Breast epithelium (tissue), 4 donors: Measurements from ENCODE around the gene FAM168A. TPM values are rescaled to one million over a fixed set of nuclear protein-coding genes. Genes with fewer than 3 reads are reported as not detected.

Source experiments
- DNase-seq, 2 donors: peaks; one replicate each; pipeline ENCODE4 v3.0.0-alpha.2; 2019; ENCODE audit warnings: low spot score in 2 of 2
- H3K27ac ChIP-seq, 2 donors: fragments of 200-600 bp; sonication (generic) in 1 of 2; one replicate each; pipeline ENCODE4 v1.5.1; 2016 to 2019; ENCODE audit warnings: mild to moderate bottlenecking in 1 of 2
- H3K27me3 ChIP-seq, 2 donors: fragments of 200-600 bp; sonication (generic) in 1 of 2; one replicate each; pipeline versions ENCODE4 v1.5.1 to v1.6.0; 2017 to 2019; ENCODE audit warnings: control low read depth in 1 of 2, mild to moderate bottlenecking in 1 of 2
- H3K36me3 ChIP-seq: fragments of 200-600 bp; one replicate; pipeline ENCODE4 v1.5.1; 2019
- H3K4me1 ChIP-seq, 2 donors: fragments of 200-600 bp; sonication (generic); one replicate each; pipeline ENCODE4 v1.5.1; 2016 to 2019; ENCODE audit warnings: control low read depth in 1 of 2
- H3K4me3 ChIP-seq, 3 donors: fragments of 200-600 bp; sonication (generic); 1 replicate in 2 of 3; 2 replicates in 1 of 3; pipeline ENCODE4 v1.5.1; 2016 to 2019; ENCODE audit warnings: mild to moderate bottlenecking in 3 of 3, moderate library complexity in 2 of 3
- H3K9me3 ChIP-seq, 2 donors: fragments of 200-600 bp; sonication (generic) in 1 of 2; one replicate each; pipeline ENCODE4 v1.5.1; 2016 to 2019; ENCODE audit warnings: control low read depth in 1 of 2
- POLR2A ChIP-seq: fragments of 450-650 bp; IDR thresholded peaks from one replicate; pipeline ENCODE4 v1.6.1; 2016; ENCODE audit warnings: antibody characterized with exemption, mild to moderate bottlenecking, moderate library complexity
- POLR2AphosphoS5 ChIP-seq, 3 donors: sonication (generic); formaldehyde crosslinking; IDR thresholded peaks; one replicate each; pipeline ENCODE4 v1.6.1; 2017; ENCODE audit warnings: antibody characterized with exemption in 3 of 3
- intact Hi-C: fragments of 100-400 bp; cut with DNase I; formaldehyde crosslinking; loops from one replicate; pipeline ENCODE4 v1.15.1; 2023; ENCODE audit warnings: low total_unique reads
- total RNA-seq, 3 donors: library from RNA; depleted of rRNA; stranded (reverse); fragments of >200 nt; gene quantifications; one replicate each; pipeline ENCODE4 v1.1.0, GENCODE V29; 2016
- TF ChIP-seq, protein P1 (sequence below), 3 donors: fragments of 450-650 bp; IDR thresholded peaks; one replicate each; pipeline ENCODE4 v1.5.1; 2016 to 2017; ENCODE audit warnings: antibody characterized with exemption in 3 of 3, mild to moderate bottlenecking in 3 of 3, moderate library complexity in 3 of 3

FAM168A gene
- total RNA-seq, 3 donors from 2014 or later = 26.5 to 41.9 (median 28.8) TPM

DNA sequence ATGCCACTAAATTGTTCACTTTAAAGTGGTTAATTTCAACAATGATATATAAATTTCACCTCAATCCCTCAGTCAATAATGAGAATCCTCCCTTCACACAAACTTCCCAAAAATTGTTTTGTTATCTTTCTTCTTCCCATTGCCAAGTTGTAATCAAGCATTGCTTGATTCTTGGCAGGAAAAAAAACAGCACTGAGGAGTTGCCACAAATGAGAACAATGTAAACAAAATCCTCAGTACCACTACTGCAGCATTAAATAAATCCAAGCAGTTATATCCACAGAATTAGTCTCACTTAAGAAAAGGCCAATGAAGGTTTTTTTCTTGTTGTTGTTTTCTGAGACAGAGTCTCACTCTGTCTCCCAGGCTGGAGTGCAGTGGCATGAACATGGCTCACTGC is 38.2 kb downstream of the FAM168A start:
- H3K4me1 ChIP-seq = no peaks in the 10 kb centered on the region
- H3K4me3 ChIP-seq = no peak overlapping the region
- no peak for DNase-seq
- H3K27me3 ChIP-seq = no peaks in the 10 kb centered on the region
- TF ChIP-seq, protein P1, sequence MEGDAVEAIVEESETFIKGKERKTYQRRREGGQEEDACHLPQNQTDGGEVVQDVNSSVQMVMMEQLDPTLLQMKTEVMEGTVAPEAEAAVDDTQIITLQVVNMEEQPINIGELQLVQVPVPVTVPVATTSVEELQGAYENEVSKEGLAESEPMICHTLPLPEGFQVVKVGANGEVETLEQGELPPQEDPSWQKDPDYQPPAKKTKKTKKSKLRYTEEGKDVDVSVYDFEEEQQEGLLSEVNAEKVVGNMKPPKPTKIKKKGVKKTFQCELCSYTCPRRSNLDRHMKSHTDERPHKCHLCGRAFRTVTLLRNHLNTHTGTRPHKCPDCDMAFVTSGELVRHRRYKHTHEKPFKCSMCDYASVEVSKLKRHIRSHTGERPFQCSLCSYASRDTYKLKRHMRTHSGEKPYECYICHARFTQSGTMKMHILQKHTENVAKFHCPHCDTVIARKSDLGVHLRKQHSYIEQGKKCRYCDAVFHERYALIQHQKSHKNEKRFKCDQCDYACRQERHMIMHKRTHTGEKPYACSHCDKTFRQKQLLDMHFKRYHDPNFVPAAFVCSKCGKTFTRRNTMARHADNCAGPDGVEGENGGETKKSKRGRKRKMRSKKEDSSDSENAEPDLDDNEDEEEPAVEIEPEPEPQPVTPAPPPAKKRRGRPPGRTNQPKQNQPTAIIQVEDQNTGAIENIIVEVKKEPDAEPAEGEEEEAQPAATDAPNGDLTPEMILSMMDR (IDR thresholded peaks at IDR 0.05) = no peak
- TF ChIP-seq POLR2AphosphoS5 (IDR thresholded peaks at IDR 0.05) (no peak), POLR2A (no peak)
- H3K27ac ChIP-seq = no peak overlapping the region
- intact Hi-C loops = no loop called here
- H3K9me3 ChIP-seq = no peaks in the 10 kb centered on the region
- no peaks in the 10 kb centered on the region for H3K36me3 ChIP-seq

DNA sequence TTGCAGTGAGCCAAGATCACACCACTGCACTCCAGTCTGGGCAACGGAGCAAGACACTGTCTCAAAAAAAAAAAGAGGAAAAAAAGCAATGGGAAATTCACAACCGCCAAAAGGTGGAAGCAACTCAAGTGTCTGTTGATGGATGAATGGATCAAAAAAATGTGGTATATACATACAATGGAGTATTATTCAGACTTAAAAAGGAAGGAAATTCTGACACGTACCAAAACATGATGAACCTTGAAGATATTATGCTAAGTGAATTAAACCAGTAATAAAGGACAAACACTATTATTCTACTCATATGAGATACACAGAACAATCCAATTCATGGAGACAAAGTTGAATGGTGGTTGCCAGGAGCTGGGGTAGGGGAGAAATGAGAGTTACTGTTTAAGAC is 40.9 kb downstream of the FAM168A start:
- Histone ChIP-seq H3K4me3 (no peak overlapping the region), H3K36me3 (no peaks in the 10 kb centered on the region), H3K27me3 (no peaks in the 10 kb centered on the region), H3K4me1 (no peaks in the 10 kb centered on the region), H3K9me3 (no peaks in the 10 kb centered on the region), H3K27ac (no peak overlapping the region)
- DNase-seq = no peak
- TF ChIP-seq POLR2AphosphoS5 (IDR thresholded peaks at IDR 0.05) (no peak), POLR2A (no peak)
- TF ChIP-seq, protein P1 (IDR thresholded peaks at IDR 0.05) = no peak
- intact Hi-C loops = no loop called here

DNA sequence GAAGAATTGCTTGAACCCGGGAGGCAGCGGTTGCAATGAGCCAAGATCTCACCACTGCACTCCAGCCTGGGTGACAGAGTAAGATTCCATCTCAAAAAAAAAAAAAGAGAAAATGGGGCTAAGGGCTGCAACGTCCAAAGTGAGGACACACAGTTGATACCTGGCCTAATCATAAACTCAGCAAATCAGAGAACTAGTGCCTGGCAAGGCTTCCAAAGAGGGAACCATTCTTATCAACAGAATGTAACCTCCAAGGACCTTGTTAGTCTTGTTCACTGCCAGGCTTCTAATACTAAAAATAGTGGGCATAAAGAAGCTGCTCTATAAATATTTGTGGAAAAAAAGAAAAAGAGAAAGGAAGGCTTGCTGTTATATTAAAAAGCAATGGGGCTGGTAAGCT is 42.3 kb downstream of the FAM168A start:
- Histone ChIP-seq H3K4me3 (no peak overlapping the region), H3K9me3 (no peaks in the 10 kb centered on the region), H3K27ac (no peak overlapping the region), H3K36me3 (no peaks in the 10 kb centered on the region), H3K27me3 (no peaks in the 10 kb centered on the region), H3K4me1 (no peaks in the 10 kb centered on the region)
- no peak for TF ChIP-seq POLR2A
- TF ChIP-seq, protein P1 (IDR thresholded peaks at IDR 0.05) = no peak
- no peak for TF ChIP-seq POLR2AphosphoS5 (IDR thresholded peaks at IDR 0.05)
- intact Hi-C loops = no loop called here
- no peak for DNase-seq

DNA sequence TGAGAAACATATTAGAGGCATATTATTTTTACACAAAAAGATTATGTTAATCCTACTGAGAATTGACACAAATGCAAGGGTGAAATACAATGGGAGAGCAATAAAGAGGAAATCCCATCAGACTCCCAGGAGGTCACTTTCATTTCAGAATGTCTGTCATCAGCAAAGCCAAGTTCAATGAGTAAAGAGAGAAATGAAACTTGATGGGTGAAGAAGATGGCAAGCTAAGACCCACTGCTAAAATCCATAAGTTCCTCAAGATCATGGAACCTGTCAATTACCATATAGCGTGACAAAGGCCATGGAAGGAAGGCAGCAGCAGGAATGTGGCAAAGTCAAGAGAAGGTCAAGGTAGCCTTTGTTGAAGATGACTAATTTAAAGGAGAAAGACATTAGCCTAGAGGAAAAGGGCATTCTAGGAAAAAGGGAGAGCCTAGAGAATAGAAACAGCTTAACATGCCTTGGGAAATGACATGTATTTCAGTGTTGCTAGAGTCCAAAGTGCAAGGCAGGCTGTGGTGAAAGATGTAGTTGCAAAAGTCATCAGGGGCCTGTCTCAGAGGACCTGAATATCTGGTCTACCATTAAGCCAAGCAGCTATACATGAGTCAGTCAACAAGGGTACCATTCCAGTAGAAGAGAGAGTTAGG is 43.1 kb downstream of the FAM168A start:
- intact Hi-C loops = no loop called here
- H3K27me3 ChIP-seq = no peaks in the 10 kb centered on the region
- no peaks in the 10 kb centered on the region for H3K36me3 ChIP-seq
- TF ChIP-seq, protein P1 (IDR thresholded peaks at IDR 0.05) = no peak
- TF ChIP-seq POLR2AphosphoS5 (IDR thresholded peaks at IDR 0.05) (no peak), POLR2A (no peak)
- H3K27ac ChIP-seq = no peak overlapping the region
- no peaks in the 10 kb centered on the region for H3K9me3 ChIP-seq
- no peaks in the 10 kb centered on the region for H3K4me1 ChIP-seq
- H3K4me3 ChIP-seq = no peak overlapping the region
- DNase-seq = no peak

DNA sequence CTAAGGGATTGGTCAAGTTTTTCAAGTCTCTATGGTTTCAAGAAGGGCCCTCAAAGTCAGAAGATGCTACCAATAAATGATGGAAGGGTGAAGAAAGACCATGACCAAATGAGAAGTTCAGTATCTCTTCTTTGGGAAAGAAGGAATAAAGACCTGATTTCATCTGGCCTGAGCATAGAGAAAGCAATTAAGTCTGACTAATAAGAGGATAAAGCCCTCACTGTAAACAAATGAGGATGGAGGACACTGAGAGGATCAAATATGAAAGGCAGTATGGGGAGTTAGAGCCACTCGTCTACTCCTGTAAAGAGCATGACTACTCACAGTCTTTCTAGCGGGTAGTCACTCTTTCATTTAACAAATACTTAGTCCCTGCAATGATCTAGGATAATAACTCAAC is 44.6 kb downstream of the FAM168A start:
- Histone ChIP-seq H3K4me3 (no peak overlapping the region), H3K27me3 (no peaks in the 10 kb centered on the region), H3K27ac (no peak overlapping the region), H3K36me3 (no peaks in the 10 kb centered on the region), H3K9me3 (no peaks in the 10 kb centered on the region), H3K4me1 (no peaks in the 10 kb centered on the region)
- DNase-seq = no peak
- TF ChIP-seq, protein P1 (IDR thresholded peaks at IDR 0.05) = no peak
- TF ChIP-seq POLR2AphosphoS5 (IDR thresholded peaks at IDR 0.05) (no peak), POLR2A (no peak)
- intact Hi-C loops = no loop called here
